Measurements from ENCODE around the gene SLIT3. TPM values are rescaled to one million over a fixed set of nuclear protein-coding genes. Genes with fewer than 3 reads are reported as not detected.

The SLIT3 gene
- total RNA-seq, 6 experiments from 2014 or later: 0.31 to 1.2 (median 0.65) TPM

DNA sequence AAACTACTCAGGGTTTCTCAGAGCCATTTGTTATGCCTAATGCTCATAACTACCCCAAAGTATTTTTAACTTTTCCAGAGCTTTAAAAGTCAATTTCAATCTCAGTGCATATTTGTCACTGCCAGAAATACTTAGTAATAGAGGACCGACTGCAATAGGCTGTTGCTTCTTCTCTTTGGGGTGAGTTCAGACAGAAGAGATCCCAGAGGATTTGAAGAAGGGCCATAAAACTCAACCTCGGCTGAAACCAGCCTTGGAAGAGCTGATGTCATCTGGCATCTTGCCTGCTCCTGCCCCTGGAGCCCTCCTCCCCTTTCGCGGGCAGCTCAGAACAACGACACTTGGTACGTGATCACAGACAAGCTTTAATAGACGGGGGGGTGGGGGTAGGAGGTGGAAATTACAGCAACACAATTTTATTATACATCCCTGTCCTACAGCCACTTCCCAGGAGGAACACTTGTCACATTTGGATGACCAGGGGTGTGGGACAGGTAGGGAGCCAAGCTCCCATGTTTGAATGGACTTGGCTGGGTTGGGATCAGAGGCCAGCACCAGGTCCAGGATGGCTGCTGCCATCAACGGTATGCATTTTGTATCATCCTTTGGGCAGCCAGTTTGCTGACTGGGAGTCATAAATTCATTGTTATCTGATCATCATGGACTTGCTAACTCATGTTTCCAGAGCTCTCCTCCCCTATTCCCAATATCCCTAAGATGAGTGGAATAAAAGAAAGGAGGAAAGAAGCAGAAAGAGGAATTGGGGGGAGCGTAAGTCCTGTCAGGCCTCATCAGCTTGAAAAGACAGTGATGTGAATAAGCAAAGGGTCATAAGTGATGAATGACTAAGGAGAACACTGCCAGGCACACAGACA, 535.2 kb downstream of the SLIT3 start:
- no peaks in the 10 kb centered on the region for H3K36me3 ChIP-seq
- no peaks in the 10 kb centered on the region for H3K9me3 ChIP-seq
- TF ChIP-seq, protein P1, sequence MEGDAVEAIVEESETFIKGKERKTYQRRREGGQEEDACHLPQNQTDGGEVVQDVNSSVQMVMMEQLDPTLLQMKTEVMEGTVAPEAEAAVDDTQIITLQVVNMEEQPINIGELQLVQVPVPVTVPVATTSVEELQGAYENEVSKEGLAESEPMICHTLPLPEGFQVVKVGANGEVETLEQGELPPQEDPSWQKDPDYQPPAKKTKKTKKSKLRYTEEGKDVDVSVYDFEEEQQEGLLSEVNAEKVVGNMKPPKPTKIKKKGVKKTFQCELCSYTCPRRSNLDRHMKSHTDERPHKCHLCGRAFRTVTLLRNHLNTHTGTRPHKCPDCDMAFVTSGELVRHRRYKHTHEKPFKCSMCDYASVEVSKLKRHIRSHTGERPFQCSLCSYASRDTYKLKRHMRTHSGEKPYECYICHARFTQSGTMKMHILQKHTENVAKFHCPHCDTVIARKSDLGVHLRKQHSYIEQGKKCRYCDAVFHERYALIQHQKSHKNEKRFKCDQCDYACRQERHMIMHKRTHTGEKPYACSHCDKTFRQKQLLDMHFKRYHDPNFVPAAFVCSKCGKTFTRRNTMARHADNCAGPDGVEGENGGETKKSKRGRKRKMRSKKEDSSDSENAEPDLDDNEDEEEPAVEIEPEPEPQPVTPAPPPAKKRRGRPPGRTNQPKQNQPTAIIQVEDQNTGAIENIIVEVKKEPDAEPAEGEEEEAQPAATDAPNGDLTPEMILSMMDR (IDR thresholded peaks at IDR 0.05): no peak
- no peak for TF ChIP-seq POLR2A (IDR thresholded peaks at IDR 0.05)
- H3K4me1 ChIP-seq: no peaks in the 10 kb centered on the region
- intact Hi-C loops (cut with DNase I): no loop called here
- no peak for DNase-seq
- ATAC-seq: no peak
- no peaks in the 10 kb centered on the region for H3K27me3 ChIP-seq
- no peak overlapping the region for H3K27ac ChIP-seq
- 60% methylated on average over 4 of the region's 9 CpGs for WGBS (ENCODE audit: insufficient coverage, low coverage, low lambda C conversion rate, missing lambda C conversion rate)
- no peak overlapping the region for H3K4me3 ChIP-seq

DNA sequence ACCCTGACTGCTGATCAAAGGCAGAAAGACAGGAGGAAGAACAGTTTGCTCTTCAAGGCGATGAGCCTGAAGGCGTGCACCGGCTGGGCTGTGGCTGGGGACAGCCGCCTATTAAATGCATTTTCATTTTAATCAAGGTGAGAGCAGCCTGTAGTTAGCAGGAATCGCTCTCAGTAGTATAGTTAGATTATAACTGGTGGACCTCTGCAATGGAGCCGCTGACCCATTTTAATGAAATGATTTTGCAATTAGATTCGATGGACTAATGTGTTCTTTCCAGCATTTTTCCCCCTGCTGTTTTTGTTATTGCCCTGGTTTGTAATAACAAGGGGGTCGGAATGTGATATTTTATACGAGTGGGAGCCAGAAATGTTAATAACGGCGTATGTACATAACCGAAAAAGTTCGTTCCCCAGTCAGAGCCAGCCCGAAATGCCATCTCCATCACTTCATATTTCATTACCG, 535.8 kb downstream of the SLIT3 start:
- Histone ChIP-seq H3K36me3 (no peaks in the 10 kb centered on the region), H3K27me3 (no peaks in the 10 kb centered on the region), H3K4me3 (no peak overlapping the region), H3K27ac (no peak overlapping the region), H3K4me1 (no peaks in the 10 kb centered on the region), H3K9me3 (no peaks in the 10 kb centered on the region)
- DNase-seq (no peak), ATAC-seq (no peak)
- intact Hi-C loops (cut with DNase I): no loop called here
- TF ChIP-seq, protein P1 (IDR thresholded peaks at IDR 0.05): no peak
- no peak for TF ChIP-seq POLR2A (IDR thresholded peaks at IDR 0.05)
- WGBS (ENCODE audit: insufficient coverage, low coverage, low lambda C conversion rate, missing lambda C conversion rate): 58% methylated on average over 12 of the region's 15 CpGs

- H3K27me3 ChIP-seq: no peaks in the 10 kb centered on the region
- no peak for DNase-seq
- H3K9me3 ChIP-seq: no peaks in the 10 kb centered on the region
- H3K4me3 ChIP-seq: no peak overlapping the region
- 64% methylated on average over 9 of the region's 10 CpGs for WGBS (ENCODE audit: insufficient coverage, low coverage, low lambda C conversion rate, missing lambda C conversion rate)
- no peak overlapping the region for H3K27ac ChIP-seq
- no peaks in the 10 kb centered on the region for H3K4me1 ChIP-seq
- H3K36me3 ChIP-seq: no peaks in the 10 kb centered on the region
- intact Hi-C loops (cut with DNase I): no loop called here
- TF ChIP-seq, protein P1 (IDR thresholded peaks at IDR 0.05): no peak
- TF ChIP-seq POLR2A (IDR thresholded peaks at IDR 0.05): no peak
- no peak for ATAC-seq
These were observed 544.2 kb downstream of the SLIT3 start for GRCh38 chr5:168756453-168757391.

DNA sequence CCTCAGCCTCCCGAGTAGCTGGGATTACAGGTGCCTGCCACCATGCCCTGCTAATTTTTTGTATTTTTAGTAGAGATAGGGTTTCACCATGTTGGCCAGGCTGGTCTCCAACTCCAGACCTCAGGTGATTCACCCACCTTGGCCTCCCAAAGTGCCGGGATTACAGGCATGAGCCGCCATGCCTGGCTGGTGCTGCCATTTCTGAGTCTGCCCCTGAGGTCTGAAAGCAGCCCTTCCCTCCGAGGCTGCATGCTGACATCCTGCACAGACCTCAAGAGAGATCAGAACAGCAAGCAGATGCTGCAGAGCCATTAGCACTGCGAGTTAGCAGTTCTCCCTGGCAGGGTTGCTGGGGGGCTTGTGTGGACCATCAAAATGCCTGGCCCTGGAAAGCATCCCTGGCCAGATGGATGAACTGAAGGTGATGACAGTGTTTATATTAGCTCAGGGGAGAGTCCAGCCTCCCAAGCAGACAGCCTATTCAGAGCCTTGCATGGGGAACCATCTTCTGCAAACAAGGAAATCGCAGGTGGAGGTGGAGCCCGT, 545.3 kb downstream of the SLIT3 start:
- Histone ChIP-seq H3K27ac (no peak overlapping the region), H3K36me3 (no peaks in the 10 kb centered on the region), H3K27me3 (no peaks in the 10 kb centered on the region), H3K9me3 (no peaks in the 10 kb centered on the region), H3K4me1 (no peaks in the 10 kb centered on the region), H3K4me3 (no peak overlapping the region)
- DNase-seq (no peak), ATAC-seq (no peak)
- WGBS (ENCODE audit: insufficient coverage, low coverage, low lambda C conversion rate, missing lambda C conversion rate): 73% methylated on average over 4 of the region's 7 CpGs
- intact Hi-C loops (cut with DNase I): no loop called here
- no peak for TF ChIP-seq POLR2A (IDR thresholded peaks at IDR 0.05)
- TF ChIP-seq, protein P1 (IDR thresholded peaks at IDR 0.05): no peak

All from right lobe of liver (tissue), 6 donors.